GM21423 (cell line): ENCODE results near the gene NDST3.
A peak's percentile ranks its signal among the peaks of the same experiment; 100 is the strongest.

Experiments
- ATAC-seq: cut with Tn5 transposase; IDR thresholded peaks from one replicate; pipeline ENCODE4 v1.9.1; 2021; ENCODE audit warnings: mild to moderate bottlenecking, moderate library complexity; ENCODE audit not compliant: unreplicated experiment

NDST3 gene

DNA sequence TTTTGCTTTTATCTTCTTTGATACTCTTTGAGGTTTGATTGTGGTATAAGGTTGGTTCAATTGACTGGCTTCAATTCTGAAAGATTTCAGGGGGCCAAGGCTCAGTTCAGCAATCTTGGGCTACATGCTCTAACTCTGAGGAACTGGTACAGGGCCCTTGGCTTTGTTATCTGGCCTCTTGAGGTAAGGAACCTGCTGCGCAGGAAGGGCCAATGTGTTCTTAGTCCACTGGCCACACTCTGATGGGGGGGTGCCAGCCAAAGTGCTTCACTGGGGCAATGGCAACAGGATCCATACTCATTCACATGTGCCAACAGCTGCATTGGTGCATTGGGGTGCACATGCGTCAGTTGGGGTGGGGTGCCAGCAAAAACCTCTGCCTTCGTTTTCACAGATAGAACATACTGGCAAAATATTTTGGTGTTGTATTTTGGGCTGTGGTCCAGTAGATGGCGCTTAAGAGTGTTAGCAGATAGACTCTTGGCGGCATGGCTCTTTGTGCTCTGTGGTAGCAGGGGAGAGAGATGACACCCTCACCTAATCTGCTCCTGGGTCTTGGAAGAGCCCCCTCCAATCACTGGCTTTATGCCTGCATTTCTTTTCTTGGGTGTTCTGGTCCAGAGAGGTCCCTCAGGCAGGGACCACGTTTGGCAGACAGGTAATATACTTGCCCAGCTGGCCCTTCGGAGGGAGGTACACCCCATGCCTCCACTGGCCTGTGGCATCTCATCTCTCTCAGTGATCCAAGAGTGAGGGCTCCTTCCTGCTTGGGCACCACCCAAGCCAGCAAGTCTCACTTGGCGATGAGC lies 42.9 kb downstream of the NDST3 start:
- no peak for ATAC-seq

GRCh38 chr4:118077767-118078105 lies 43.5 kb downstream of the NDST3 start:
- no peak for ATAC-seq

- ATAC-seq = no peak
Measured at GRCh38 chr4:118081434-118081833, 47.1 kb downstream of the NDST3 start.

DNA sequence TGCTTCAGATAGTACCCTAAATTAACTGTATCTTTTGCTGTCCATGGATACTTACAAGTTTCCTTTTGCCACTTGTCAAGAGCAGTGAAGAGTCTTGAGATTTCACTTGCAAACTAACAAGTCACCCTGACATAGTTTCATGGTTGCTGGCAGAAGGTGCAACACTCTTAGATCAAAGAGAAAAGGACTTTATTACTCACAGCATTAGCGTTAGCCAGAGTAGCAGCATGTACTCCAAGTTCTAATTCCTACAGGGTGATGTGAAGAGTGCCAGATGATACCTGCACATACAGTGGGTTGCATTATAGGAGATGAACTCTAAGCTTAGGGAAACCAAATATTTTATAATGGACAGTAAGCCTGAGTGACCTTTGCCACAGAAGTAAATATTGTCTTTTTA lies 47.9 kb downstream of the NDST3 start:
- ATAC-seq = no peak

DNA sequence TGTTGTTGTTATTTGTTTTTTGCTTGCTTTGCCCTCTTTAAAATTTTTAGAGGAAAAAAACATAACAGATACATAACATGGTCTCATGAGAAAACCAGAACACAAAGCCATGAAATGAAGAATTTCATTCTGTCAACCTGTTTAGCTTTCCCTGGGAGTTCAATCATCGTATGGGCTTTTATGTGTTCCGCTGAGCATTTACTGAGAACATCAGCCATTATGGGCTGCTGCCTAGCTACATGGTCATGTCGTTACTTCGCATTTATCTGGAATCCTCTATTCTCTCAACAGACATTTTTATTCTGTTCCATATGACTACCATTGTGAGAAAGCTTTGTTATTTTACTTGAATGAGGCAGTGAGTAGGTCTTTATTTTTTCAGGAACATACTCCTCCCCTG lies 51.4 kb downstream of the NDST3 start:
- no peak for ATAC-seq

GRCh38 chr4:118086344-118086743 lies 52.1 kb downstream of the NDST3 start:
- ATAC-seq = no peak

GRCh38 chr4:118087366-118087765 lies 53.1 kb downstream of the NDST3 start:
- no peak for ATAC-seq

DNA sequence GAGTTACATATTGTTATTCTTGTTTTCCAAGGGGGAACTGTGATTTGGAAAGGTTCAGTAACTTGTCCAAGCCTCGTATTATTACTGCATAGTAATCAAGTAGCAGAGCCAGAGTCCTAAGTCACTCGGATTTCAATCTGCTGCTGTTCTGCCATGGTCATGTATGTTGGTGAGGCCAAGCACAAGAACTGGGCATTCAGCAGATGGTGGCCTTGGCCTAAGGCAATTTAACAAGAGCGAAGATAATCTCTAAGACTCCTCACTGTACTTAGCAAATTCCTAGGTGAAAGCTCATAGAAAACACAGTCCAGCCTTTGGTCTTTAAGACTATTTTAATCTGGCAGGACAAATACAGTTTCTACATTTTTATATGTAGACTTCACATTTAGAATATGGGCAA lies 64.8 kb downstream of the NDST3 start:
- ATAC-seq = no peak

GRCh38 chr4:118102195-118102594 lies 67.9 kb downstream of the NDST3 start:
- ATAC-seq = no peak

DNA sequence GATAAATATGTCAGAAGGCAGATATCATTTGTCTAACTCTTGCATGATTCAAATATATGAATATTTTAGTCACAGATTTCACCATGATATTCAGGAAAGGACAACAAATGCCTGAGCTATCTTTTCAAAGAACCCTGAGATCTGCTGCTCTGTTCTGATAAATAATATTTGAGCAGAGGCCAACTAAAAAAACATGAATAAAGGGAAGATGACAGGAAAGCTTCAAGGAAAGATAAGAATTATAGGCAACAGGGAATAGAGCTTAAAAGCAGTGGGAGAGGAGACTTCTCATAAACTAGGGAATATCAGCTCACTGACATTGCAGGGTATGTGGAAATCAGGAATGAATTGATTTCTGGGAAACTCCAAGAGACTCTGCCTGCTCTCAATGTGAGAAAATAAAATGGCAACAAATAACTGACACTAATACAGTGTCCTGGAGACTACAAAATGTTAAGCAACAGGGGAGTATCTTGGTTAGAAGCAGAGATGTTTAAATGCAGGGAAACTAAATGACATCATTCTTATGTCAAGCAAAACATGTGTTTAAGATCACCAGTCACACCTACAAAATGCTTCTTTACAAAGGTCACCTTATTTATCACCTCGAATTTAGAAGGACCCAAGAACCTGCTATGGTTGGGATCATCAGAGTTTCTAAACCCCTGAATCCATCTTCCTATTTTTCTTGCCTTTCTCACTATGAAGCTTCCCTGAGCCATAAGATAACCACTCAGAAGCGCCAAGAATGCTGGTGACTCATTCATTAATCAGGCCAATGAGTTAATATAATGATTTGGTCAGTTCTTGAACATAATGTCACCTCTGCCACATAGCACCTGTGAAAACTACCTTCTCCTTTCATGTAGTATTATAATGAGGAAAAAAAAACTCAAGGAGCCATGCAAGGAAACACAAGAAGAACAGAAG lies 78.1 kb downstream of the NDST3 start:
- no peak for ATAC-seq

DNA sequence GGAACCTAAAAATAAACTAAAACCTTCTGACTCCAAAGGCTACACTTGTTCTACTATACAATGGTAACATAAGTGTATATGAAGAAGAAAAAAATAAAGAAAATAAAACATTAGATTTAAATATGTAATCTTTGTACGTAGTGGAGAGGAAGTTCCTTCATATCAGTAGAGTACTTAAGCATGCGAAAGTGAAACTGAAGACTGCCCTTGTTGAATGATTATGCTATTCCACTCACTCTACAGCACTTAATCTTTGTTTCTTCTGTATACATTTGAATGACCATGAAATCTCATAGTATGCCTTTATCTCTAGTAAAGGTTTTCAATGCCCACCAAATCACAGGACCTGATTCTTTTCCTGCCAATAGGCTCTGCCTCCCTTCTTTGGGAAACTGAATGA lies 78.9 kb downstream of the NDST3 start:
- peak; percentile 87 for ATAC-seq

GRCh38 chr4:118114720-118115119 lies 80.4 kb downstream of the NDST3 start:
- ATAC-seq = no peak

DNA sequence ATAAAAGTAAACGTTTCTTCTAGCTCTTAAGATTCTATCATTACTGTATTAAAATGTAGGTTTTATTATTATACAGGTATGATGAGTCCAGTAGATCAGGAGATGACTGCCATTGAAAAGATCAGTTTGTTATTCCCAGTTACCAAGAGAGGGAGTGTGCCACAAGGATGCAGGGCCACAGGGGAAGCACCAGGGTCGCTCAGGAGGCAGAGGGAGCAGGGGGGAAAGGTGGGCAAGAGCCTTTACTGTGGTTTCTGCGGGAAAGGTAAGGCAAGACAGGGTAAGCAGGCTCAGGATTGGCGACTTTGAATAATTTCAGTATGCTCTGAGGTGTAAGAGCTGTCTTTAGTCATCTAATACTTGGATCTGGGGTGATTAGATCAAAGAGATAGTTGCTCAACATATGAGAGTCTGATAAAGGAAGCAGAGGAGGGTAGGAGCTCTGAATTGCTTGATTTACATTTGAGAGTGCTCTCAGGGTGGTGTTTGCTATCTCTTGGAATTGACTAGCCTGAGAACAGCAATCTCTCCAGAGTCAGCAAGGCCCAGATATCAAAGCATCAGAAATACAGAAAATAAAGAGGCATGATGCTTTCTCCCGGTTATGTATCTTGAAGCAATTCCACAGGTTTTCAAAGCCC lies 86.0 kb downstream of the NDST3 start:
- ATAC-seq = no peak

- no peak for ATAC-seq
Measured at GRCh38 chr4:118124997-118125396, 90.7 kb downstream of the NDST3 start.

GRCh38 chr4:118139241-118139640 lies 105.0 kb downstream of the NDST3 start:
- no peak for ATAC-seq

GRCh38 chr4:118141240-118141639 lies 107.0 kb downstream of the NDST3 start:
- ATAC-seq = no peak

GRCh38 chr4:118154649-118155048 lies 120.4 kb downstream of the NDST3 start:
- ATAC-seq = no peak

DNA sequence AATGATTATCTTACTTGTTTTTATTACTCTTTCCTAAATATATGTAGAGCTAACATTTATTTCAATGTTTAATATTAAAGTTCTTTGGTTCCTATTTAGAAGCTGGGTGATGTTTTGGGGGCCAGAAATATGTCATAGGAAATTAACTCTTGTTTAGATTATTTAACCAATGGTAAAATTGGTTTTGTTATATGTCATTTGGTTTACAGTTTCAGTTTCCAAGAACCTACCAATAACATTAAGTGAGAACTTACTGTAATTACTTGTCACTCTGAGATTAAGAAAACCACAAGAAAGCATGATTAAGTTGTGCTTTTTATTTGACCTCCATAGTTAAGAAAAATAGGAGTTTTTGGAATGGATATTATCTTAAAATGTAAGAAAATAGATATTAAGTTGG lies 121.2 kb downstream of the NDST3 start:
- ATAC-seq = no peak

GRCh38 chr4:118158763-118159375 lies 124.6 kb downstream of the NDST3 start:
- ATAC-seq = no peak

- no peak for ATAC-seq
Measured at GRCh38 chr4:118167306-118167705, 133.0 kb downstream of the NDST3 start.

DNA sequence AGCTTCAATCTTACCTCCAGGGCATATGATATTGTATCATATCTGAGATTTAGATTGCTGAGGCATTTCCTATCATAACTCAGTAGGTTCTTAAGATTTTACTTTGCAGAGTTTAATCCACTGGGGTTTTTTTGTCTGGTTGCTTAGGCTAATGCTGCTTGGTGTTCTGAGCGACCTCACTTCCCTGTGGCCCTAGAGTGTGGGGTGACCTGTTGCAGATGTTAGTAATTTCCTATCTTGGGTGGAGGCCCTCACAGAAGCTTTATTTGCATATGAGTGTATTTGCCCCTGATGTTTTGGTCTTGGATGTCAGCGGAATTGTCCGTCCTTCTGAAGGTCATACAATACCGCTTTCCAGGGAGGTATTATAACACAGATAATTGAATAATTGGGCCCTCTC lies 137.1 kb downstream of the NDST3 start:
- ATAC-seq = no peak
